H1 (cell line): ENCODE data around the gene SESN1. TPM values are rescaled to one million over a fixed set of nuclear protein-coding genes. Genes with fewer than 3 reads are reported as not detected.

Experiments used
- CTCF ChIA-PET: fragments of 300-600 bp; sonication (Branson Sonifier 250); formaldehyde crosslinking; loops from one replicate; lab custom pipeline; 2021; ENCODE audit not compliant: partially characterized antibody; lab: Charles Lee
- POLR2A ChIA-PET: fragments of 300-600 bp; sonication (Branson Sonifier 250); formaldehyde crosslinking; loops from one replicate; lab custom pipeline; 2021; ENCODE audit warnings: inconsistent platforms; ENCODE audit not compliant: partially characterized antibody; lab: Charles Lee
- DNase-seq, 2 experiments: peaks; one replicate each; pipeline versions ENCODE4 v3.0.0 to v3.0.0-alpha.2; 2010 to 2022; ENCODE audit warnings: low spot score in 2 of 2, low read depth in 1 of 2, mixed read lengths in 1 of 2
- FAIRE-seq: peaks from 2 replicates; lab custom pipeline; 2011; peaks lifted over from hg19 to GRCh38; lab: Jason Lieb, UNC
- H2AFZ ChIP-seq: 2 replicates; pipeline ENCODE4 v1.8.1; 2012; ENCODE audit warnings: low read length, inconsistent platforms
- H2AK5ac ChIP-seq: 2 replicates; pipeline ENCODE4 v1.6.1; 2013; ENCODE audit warnings: low read depth, low read length
- H2BK120ac ChIP-seq: replicated peaks from 2 replicates; pipeline ENCODE3; 2013; ENCODE audit warnings: low read depth, low read length, inconsistent platforms
- H2BK12ac ChIP-seq: 2 replicates; pipeline ENCODE4 v1.6.1; 2013; ENCODE audit warnings: low read depth, low read length
- H2BK15ac ChIP-seq: 2 replicates; pipeline ENCODE4 v1.6.1; 2013; ENCODE audit warnings: low read length
- H2BK20ac ChIP-seq: 2 replicates; pipeline ENCODE4 v1.6.1; 2013; ENCODE audit warnings: low read length
- H2BK5ac ChIP-seq: 2 replicates; pipeline ENCODE4 v1.6.1; 2013; ENCODE audit warnings: low read depth, low read length
- H3K14ac ChIP-seq: 2 replicates; pipeline ENCODE4 v1.6.1; 2013; ENCODE audit warnings: inconsistent platforms; ENCODE audit not compliant: insufficient read length
- H3K18ac ChIP-seq: 2 replicates; pipeline ENCODE4 v1.6.1; 2013; ENCODE audit warnings: low read length; ENCODE audit errors: extremely low read depth
- H3K23ac ChIP-seq: 2 replicates; pipeline ENCODE4 v1.6.1; 2013; ENCODE audit warnings: inconsistent platforms; ENCODE audit not compliant: insufficient read length
- H3K23me2 ChIP-seq: 2 replicates; pipeline ENCODE4 v1.6.1; 2013; ENCODE audit warnings: low read depth, low read length
- H3K27ac ChIP-seq: 2 replicates; pipeline ENCODE4 v1.6.1; 2011; ENCODE audit warnings: low read depth, low read length, inconsistent platforms
- H3K27me3 ChIP-seq, 4 experiments: replicated peaks in 1 of 4; 1 replicate in 1 of 4; 2 replicates in 3 of 4; pipeline versions ENCODE4 v1.6.1 to v1.8.1; 2011 to 2013; ENCODE audit warnings: low read length in 3 of 4, mild to moderate bottlenecking in 3 of 4, inconsistent platforms in 2 of 4, mixed read lengths in 2 of 4, moderate library complexity in 1 of 4; ENCODE audit not compliant: control insufficient read depth in 3 of 4, insufficient read depth in 3 of 4; ENCODE audit errors: extremely low read depth in 1 of 4
- H3K36me3 ChIP-seq, 4 experiments: 2 replicates each; pipeline versions ENCODE4 v1.6.1 to v1.8.1; 2011 to 2013; ENCODE audit warnings: mild to moderate bottlenecking in 4 of 4, low read length in 3 of 4, moderate library complexity in 2 of 4, control low read depth in 1 of 4, inconsistent platforms in 1 of 4; ENCODE audit not compliant: insufficient read depth in 4 of 4, control insufficient read depth in 2 of 4
- H3K4ac ChIP-seq: replicated peaks from 2 replicates; pipeline ENCODE3; 2013; ENCODE audit warnings: low read length, low read depth, mixed read lengths, inconsistent platforms; ENCODE audit not compliant: insufficient read length
- H3K4me1 ChIP-seq, 4 experiments: replicated peaks in 1 of 4; 1 replicate in 1 of 4; 2 replicates in 3 of 4; pipeline versions ENCODE4 v1.6.1 to v1.8.1; 2011 to 2013; ENCODE audit warnings: low read length in 3 of 4, inconsistent platforms in 2 of 4, mixed read lengths in 1 of 4; ENCODE audit not compliant: insufficient read depth in 4 of 4, control insufficient read depth in 3 of 4
- H3K4me2 ChIP-seq, 2 experiments: 2 replicates each; pipeline versions ENCODE4 v1.6.1 to v1.8.1; 2011 to 2013; ENCODE audit warnings: low read depth in 2 of 2, low read length in 2 of 2, control low read depth in 1 of 2, inconsistent platforms in 1 of 2, mild to moderate bottlenecking in 1 of 2; ENCODE audit not compliant: insufficient read depth in 1 of 2
- H3K4me3 ChIP-seq, 4 experiments: fragments of 200-600, 300-600 bp in 1 of 4; sonication (generic), shearing (Covaris generic), sonication (Bioruptor Twin) in 1 of 4; 2 replicates each; pipeline versions ENCODE4 v1.5.1 to v1.8.1; 2011 to 2016; ENCODE audit warnings: low read length in 4 of 4, low read depth in 3 of 4, control low read depth in 2 of 4, inconsistent platforms in 2 of 4, mild to moderate bottlenecking in 2 of 4, mixed read lengths in 1 of 4, moderate library complexity in 1 of 4; ENCODE audit not compliant: insufficient read depth in 2 of 4; ENCODE audit errors: extremely low read depth in 1 of 4
- H3K56ac ChIP-seq: replicated peaks from 2 replicates; pipeline ENCODE3; 2013; ENCODE audit warnings: low read depth, mild to moderate bottlenecking, mixed read lengths, low read length, inconsistent platforms; ENCODE audit not compliant: insufficient read length
- H3K79me1 ChIP-seq: 2 replicates; pipeline ENCODE4 v1.6.1; 2013; ENCODE audit warnings: low read depth, low read length, control low read depth
- H3K79me2 ChIP-seq, 2 experiments: 2 replicates each; pipeline versions ENCODE4 v1.6.1 to v1.8.1; 2012 to 2013; ENCODE audit warnings: low read length in 2 of 2, mild to moderate bottlenecking in 2 of 2, inconsistent platforms in 1 of 2; ENCODE audit not compliant: insufficient read depth in 2 of 2, control insufficient read depth in 1 of 2
- H3K9ac ChIP-seq, 4 experiments: replicated peaks in 1 of 4; 1 replicate in 1 of 4; 2 replicates in 3 of 4; pipeline versions ENCODE4 v1.6.1 to v1.8.1; 2011 to 2013; ENCODE audit warnings: low read depth in 3 of 4, low read length in 3 of 4, control low read depth in 2 of 4, mild to moderate bottlenecking in 2 of 4, moderate library complexity in 2 of 4, inconsistent platforms in 1 of 4; ENCODE audit errors: extremely low read depth in 1 of 4
- H3K9me3 ChIP-seq, 2 experiments: 2 replicates each; pipeline versions ENCODE4 v1.6.1 to v1.8.1; 2012 to 2013; ENCODE audit warnings: mild to moderate bottlenecking in 2 of 2, moderate library complexity in 2 of 2, control low read depth in 1 of 2, inconsistent platforms in 1 of 2, low read depth in 1 of 2, low read length in 1 of 2, mixed read lengths in 1 of 2; ENCODE audit not compliant: insufficient read depth in 2 of 2
- H4K20me1 ChIP-seq, 2 experiments: replicated peaks in 1 of 2; 2 replicates each; pipeline versions ENCODE3 to v1.8.1; 2011 to 2013; ENCODE audit warnings: inconsistent platforms in 2 of 2, low read length in 2 of 2, mild to moderate bottlenecking in 1 of 2; ENCODE audit not compliant: insufficient read depth in 2 of 2, control insufficient read depth in 1 of 2
- H4K5ac ChIP-seq: 2 replicates; pipeline ENCODE4 v1.6.1; 2013; ENCODE audit warnings: low read length, low read depth, mixed read lengths, inconsistent platforms; ENCODE audit not compliant: insufficient read length
- H4K8ac ChIP-seq: 2 replicates; pipeline ENCODE4 v1.8.0; 2013; ENCODE audit warnings: mild to moderate bottlenecking, moderate library complexity, low read length, inconsistent platforms; ENCODE audit not compliant: insufficient read depth; ENCODE audit errors: extremely low read depth
- H4K91ac ChIP-seq: replicated peaks from 2 replicates; pipeline ENCODE3; 2013; ENCODE audit warnings: low read length, mixed read lengths, inconsistent platforms; ENCODE audit not compliant: insufficient read length
- BACH1 ChIP-seq: IDR thresholded peaks from 2 replicates; pipeline ENCODE4 v1.6.1; 2012; ENCODE audit warnings: low read length, improper control_type of control experiment
- CTCF ChIP-seq, 3 experiments: IDR thresholded peaks; 1 replicate in 2 of 3; 2 replicates in 1 of 3; pipeline versions ENCODE4 v1.5.1 to v1.6.1; 2011; ENCODE audit warnings: low read length in 3 of 3, mild to moderate bottlenecking in 3 of 3, inconsistent platforms in 2 of 3, low read depth in 1 of 3, moderate library complexity in 1 of 3; ENCODE audit not compliant: insufficient read depth in 1 of 3; ENCODE audit errors: control extremely low read depth in 1 of 3
- GABPA ChIP-seq: IDR thresholded peaks from 2 replicates; pipeline ENCODE4 v1.6.1; 2011; ENCODE audit warnings: mild to moderate bottlenecking, low read length, moderate library complexity, borderline replicate concordance; ENCODE audit not compliant: insufficient read depth
- POLR2AphosphoS5 ChIP-seq: IDR thresholded peaks from 2 replicates; pipeline ENCODE4 v1.6.1; 2011; ENCODE audit warnings: low read depth, low read length
- SIN3A ChIP-seq, 2 experiments: IDR thresholded peaks in 1 of 2; conservative IDR thresholded peaks in 1 of 2; 2 replicates each; pipeline ENCODE4 v1.6.1; 2011 to 2012; ENCODE audit warnings: low read length in 2 of 2, improper control_type of control experiment in 1 of 2, low read depth in 1 of 2, mild to moderate bottlenecking in 1 of 2
- SP4 ChIP-seq: IDR thresholded peaks from 2 replicates; pipeline ENCODE4 v1.6.1; 2012; ENCODE audit warnings: low read length, inconsistent platforms
- SUZ12 ChIP-seq: fragments of 200-600 bp; sonication (generic); IDR thresholded peaks from 2 replicates; pipeline ENCODE4 v1.6.1; 2012; ENCODE audit warnings: mild to moderate bottlenecking, inconsistent platforms, low read length, moderate library complexity, mixed read lengths
- WGBS, 2 experiments: shearing (Covaris generic) in 1 of 2; methylation state at CpG; one replicate each; pipeline versions ENCODE4 v1.1.6 to v1.1.7; 2013 to 2015; ENCODE audit warnings: low lambda C conversion rate in 2 of 2, mixed read lengths in 2 of 2, inconsistent platforms in 1 of 2, low coverage in 1 of 2, missing lambda C conversion rate in 1 of 2; ENCODE audit not compliant: insufficient replicate concordance in 2 of 2, insufficient coverage in 1 of 2, insufficient read length in 1 of 2; ENCODE audit errors: extremely low coverage in 1 of 2, missing lambda C conversion rate in 1 of 2; 5-methylcytosine and 5-hydroxymethylcytosine counted together
- polyA plus RNA-seq, 7 experiments: library from polyadenylated mRNA; depleted of rRNA in 3 of 7; stranded (reverse) in 5 of 7; unstranded in 2 of 7; fragments of >200 nt in 5 of 7; fragments of 200-250 nt in 2 of 7; gene quantifications; 1 replicate in 5 of 7; 2 replicates in 1 of 7; 4 replicates in 1 of 7; pipeline versions ENCODE4 v1.2.1 to v1.2.3, GENCODE V29; 2011 to 2013; ENCODE audit warnings: missing spikeins in 2 of 7, mixed read lengths in 2 of 7
- total RNA-seq: library from RNA; stranded (reverse); fragmentation: NEBNext Ultra II Directional; extraction: Animal tissue kit (Norgen Biotek cat#: 25700); gene quantifications from 2 replicates; pipeline ENCODE4 v1.2.1, GENCODE V29; 2021

Gene SESN1
- total and polyA plus RNA-seq, 2 of the 8 experiments (the other 6 are each of a cell fraction or from before 2014, with no cell fraction given), result 12.8 to 15.6 TPM

GRCh38 chr6:108961985-108962384 is 132.7 kb downstream of the SESN1 start:
- H3K27me3 ChIP-seq, result no peaks in the 10 kb centered on the region
- H3K23me2 ChIP-seq, result no peaks in the 10 kb centered on the region
- no peak overlapping the region for H3K23ac ChIP-seq
- no peak overlapping the region for H3K27ac ChIP-seq
- no peak overlapping the region for H4K8ac ChIP-seq
- peaks cover 0 to 5% (median 4%) of the 10 kb centered on the region in 4 experiments; a peak in 6 of 7 replicates for H3K4me1 ChIP-seq
- H2BK12ac ChIP-seq, result no peak overlapping the region
- H3K9ac ChIP-seq, result no peak overlapping the region
- no peak overlapping the region; the same call in 1 of the 2 replicates for H2BK20ac ChIP-seq
- no peak for FAIRE-seq
- no peak overlapping the region for H3K4me2 ChIP-seq
- no peaks in the 10 kb centered on the region for H3K79me2 ChIP-seq
- no peak overlapping the region for H3K4ac ChIP-seq
- no peak overlapping the region for H4K5ac ChIP-seq
- ChIA-PET CTCF (interaction anchor here (1.3 kb wide), 1 partner anchor 13 kb away, joined by 3 read pairs; no protein-coding TSS in a partner anchor), POLR2A (no interaction called here)
- no peak overlapping the region for H4K91ac ChIP-seq
- H3K14ac ChIP-seq, result no peak overlapping the region
- no peaks in the 10 kb centered on the region for H3K9me3 ChIP-seq
- H2AK5ac ChIP-seq, result no peak overlapping the region
- no peak overlapping the region for H3K18ac ChIP-seq
- no peaks in the 10 kb centered on the region for H4K20me1 ChIP-seq
- no peaks in the 10 kb centered on the region for H3K36me3 ChIP-seq
- no peak overlapping the region for H3K56ac ChIP-seq
- no peak overlapping the region for H2BK120ac ChIP-seq
- no peak overlapping the region for H3K4me3 ChIP-seq
- WGBS, 2 experiments, result 90% methylated on average over 6 of the region's 6 CpGs; no CpG with 5 or more reads in 1 of the 2 experiments
- H2AFZ ChIP-seq, result no peak overlapping the region
- no peak overlapping the region for H2BK5ac ChIP-seq
- no peak for DNase-seq
- no peaks in the 10 kb centered on the region for H3K79me1 ChIP-seq
- TF ChIP-seq CTCF (IDR thresholded peaks at IDR 0.05; ENCODE audit: control extremely low read depth in 1 of 3, insufficient read depth in 1 of 3, low read depth in 1 of 3, low read length in 3 of 3) (no peak), SIN3A (conservative IDR thresholded peaks at IDR 0.05 in 1 of 2, IDR thresholded peaks at IDR 0.05 in 1 of 2; ENCODE audit: low read depth in 1 of 2, low read length in 2 of 2) (no peak), SUZ12 (no peak), GABPA (no peak), BACH1 (no peak), SP4 (no peak), POLR2AphosphoS5 (no peak)
- no peak overlapping the region for H2BK15ac ChIP-seq
